HEK293T (cell line): ENCODE measurements around the gene GPC2.

Experiments used
- CTCF ChIA-PET: fragments of 350-600 bp; formaldehyde crosslinking; extraction: SDS; loops from one replicate; lab custom pipeline; 2021; ENCODE audit warnings: antibody characterized with exemption, inconsistent platforms; lab: Yijun Ruan, JAX
- POLR2A ChIA-PET: fragments of 350-600 bp; formaldehyde crosslinking; extraction: SDS; loops from one replicate; lab custom pipeline; 2020; ENCODE audit warnings: antibody characterized with exemption, inconsistent platforms; lab: Yijun Ruan, JAX
- DNase-seq: peaks from one replicate; pipeline ENCODE4 v3.0.0; 2012; ENCODE audit warnings: mixed read lengths; ENCODE audit errors: extremely low spot score
- ARNT ChIP-seq: fragments of 450-650 bp; IDR thresholded peaks from 2 replicates; pipeline ENCODE4 v1.6.1; 2017; ENCODE audit warnings: mild to moderate bottlenecking
- BHLHE40 ChIP-seq: fragments of 450-650 bp; IDR thresholded peaks from 2 replicates; pipeline ENCODE4 v1.6.1; 2016; ENCODE audit warnings: mild to moderate bottlenecking, moderate library complexity, borderline replicate concordance
- CTBP1 ChIP-seq: fragments of 450-650 bp; IDR thresholded peaks from 2 replicates; pipeline ENCODE4 v1.6.1; 2016; ENCODE audit warnings: borderline replicate concordance
- ELF4 ChIP-seq: fragments of 450-650 bp; IDR thresholded peaks from 2 replicates; pipeline ENCODE4 v1.6.1; 2017; ENCODE audit warnings: antibody characterized with exemption
- FOXA1 ChIP-seq: fragments of 450-650 bp; IDR thresholded peaks from 2 replicates; pipeline ENCODE4 v1.6.1; 2016; ENCODE audit warnings: mild to moderate bottlenecking
- FOXK2 ChIP-seq: fragments of 450-650 bp; IDR thresholded peaks from 2 replicates; pipeline ENCODE4 v1.6.1; 2016; ENCODE audit warnings: mild to moderate bottlenecking
- FOXM1 ChIP-seq: fragments of 450-650 bp; IDR thresholded peaks from 2 replicates; pipeline ENCODE4 v1.6.1; 2017; ENCODE audit warnings: mild to moderate bottlenecking, borderline replicate concordance
- HDGF ChIP-seq: fragments of 450-650 bp; IDR thresholded peaks from 2 replicates; pipeline ENCODE4 v1.6.1; 2017; ENCODE audit warnings: antibody characterized with exemption, borderline replicate concordance
- L3MBTL2 ChIP-seq: fragments of 450-650 bp; conservative IDR thresholded peaks from 2 replicates; pipeline ENCODE4 v1.6.1; 2016; ENCODE audit warnings: mild to moderate bottlenecking
- LEF1 ChIP-seq: fragments of 450-650 bp; IDR thresholded peaks from 2 replicates; pipeline ENCODE4 v1.6.1; 2017; ENCODE audit warnings: mild to moderate bottlenecking, borderline replicate concordance
- NFRKB ChIP-seq: fragments of 450-650 bp; IDR thresholded peaks from 2 replicates; pipeline ENCODE4 v1.6.1; 2016; ENCODE audit warnings: mild to moderate bottlenecking, moderate library complexity
- PKNOX1 ChIP-seq: fragments of 450-650 bp; IDR thresholded peaks from 2 replicates; pipeline ENCODE4 v1.6.1; 2016
- SP1 ChIP-seq: fragments of 450-650 bp; IDR thresholded peaks from 2 replicates; pipeline ENCODE4 v1.6.1; 2017
- SUZ12 ChIP-seq: fragments of 450-650 bp; IDR thresholded peaks from 2 replicates; pipeline ENCODE4 v1.6.1; 2016; ENCODE audit warnings: mild to moderate bottlenecking
- TARDBP ChIP-seq: fragments of 450-650 bp; IDR thresholded peaks from 2 replicates; pipeline ENCODE4 v1.6.1; 2016
- ZNF384 ChIP-seq: fragments of 450-650 bp; IDR thresholded peaks from 2 replicates; pipeline ENCODE4 v1.6.1; 2016

The GPC2 gene

GRCh38 chr7:100157334-100158228 is 19.6 kb downstream of the GPC2 start:
- peak; percentile 50 for DNase-seq
- POLR2A ChIA-PET, result interaction anchor here (0.9 to 2.1 kb wide), 3 partner anchors 9 to 19 kb away, joined by 3 to 20 read pairs (median 4); partner anchors contain the start of genes GPC2 and LAMTOR4
- CTCF ChIA-PET, result no interaction called here
- TF ChIP-seq FOXK2 (no peak), FOXA1 (no peak), L3MBTL2 (no peak), BHLHE40 (no peak), ELF4 (no peak), ZNF384 (no peak), PKNOX1 (no peak), NFRKB (no peak), SUZ12 (no peak), HDGF (0 out of 2 replicates have a peak, but pooled peaks have one; percentile 21), FOXM1 (peak; percentile 25; the same call in 1 of the 2 replicates), SP1 (no peak), LEF1 (no peak)

- TF ChIP-seq FOXA1 (no peak), L3MBTL2 (no peak), FOXM1 (no peak), ZNF384 (no peak), TARDBP (no peak), LEF1 (no peak), NFRKB (no peak), SP1 (no peak), PKNOX1 (no peak), ARNT (no peak), HDGF (no peak), CTBP1 (no peak), BHLHE40 (no peak), ELF4 (no peak), FOXK2 (no peak), SUZ12 (no peak)
- CTCF ChIA-PET, result no interaction called here
- no peak for DNase-seq
- POLR2A ChIA-PET, result interaction anchor here (0.9 to 2.1 kb wide), 4 partner anchors 9 to 20 kb away, joined by 3 to 20 read pairs (median 4); partner anchors contain the start of genes GPC2 and LAMTOR4
Observed at GRCh38 chr7:100157069-100157333, 20.2 kb downstream of the GPC2 start.

- no peak for DNase-seq
- CTCF ChIA-PET, result no interaction called here
Observed at GRCh38 chr7:100156331-100157068, 20.7 kb downstream of the GPC2 start.

GRCh38 chr7:100155553-100156317 is 21.4 kb downstream of the GPC2 start:
- DNase-seq, result no peak
- TF ChIP-seq NFRKB (no peak), FOXK2 (no peak), CTBP1 (no peak), FOXM1 (no peak), TARDBP (no peak), ARNT (no peak), ZNF384 (no peak), PKNOX1 (no peak), ELF4 (no peak)
- POLR2A ChIA-PET, result interaction anchor here (0.9 kb wide), 1 partner anchor 22 kb away, joined by 4 read pairs; the partner anchor contains the start of gene GPC2
- CTCF ChIA-PET, result no interaction called here

More at GRCh38 chr7:100156331-100157068, 20.7 kb downstream of the GPC2 start:
- no peak for TF ChIP-seq FOXA1
- no peak for TF ChIP-seq NFRKB
- no peak for TF ChIP-seq SUZ12
- TF ChIP-seq L3MBTL2, result no peak
- no peak for TF ChIP-seq ARNT
- TF ChIP-seq PKNOX1, result no peak
- TF ChIP-seq FOXK2, result no peak
- TF ChIP-seq HDGF, result no peak
- TF ChIP-seq CTBP1, result no peak
- POLR2A ChIA-PET, result interaction anchor here (0.7 to 2.1 kb wide), 3 partner anchors 8 to 682 kb away, joined by 3 to 20 read pairs (median 4); partner anchors contain the start of genes GPC2 and LAMTOR4
